Stimulated activated CD4-positive, alpha-beta T cell treated with anti-CD3 and anti-CD28 coated beads, TNF-alpha, amount 100 ng/mL, for 4 hours (primary cell): ENCODE results near the gene CYTH3.
"Not testable (repeated sequence)": the region's sequence is repeated elsewhere in the genome, so short reads cannot be mapped to it uniquely, and the experiment has no call there.

Experiments used
- DNase-seq, 3 experiments: peaks; one replicate each; pipeline ENCODE4 v3.0.0-alpha.2; 2020; ENCODE audit warnings: low read depth in 3 of 3

The CYTH3 gene

DNA sequence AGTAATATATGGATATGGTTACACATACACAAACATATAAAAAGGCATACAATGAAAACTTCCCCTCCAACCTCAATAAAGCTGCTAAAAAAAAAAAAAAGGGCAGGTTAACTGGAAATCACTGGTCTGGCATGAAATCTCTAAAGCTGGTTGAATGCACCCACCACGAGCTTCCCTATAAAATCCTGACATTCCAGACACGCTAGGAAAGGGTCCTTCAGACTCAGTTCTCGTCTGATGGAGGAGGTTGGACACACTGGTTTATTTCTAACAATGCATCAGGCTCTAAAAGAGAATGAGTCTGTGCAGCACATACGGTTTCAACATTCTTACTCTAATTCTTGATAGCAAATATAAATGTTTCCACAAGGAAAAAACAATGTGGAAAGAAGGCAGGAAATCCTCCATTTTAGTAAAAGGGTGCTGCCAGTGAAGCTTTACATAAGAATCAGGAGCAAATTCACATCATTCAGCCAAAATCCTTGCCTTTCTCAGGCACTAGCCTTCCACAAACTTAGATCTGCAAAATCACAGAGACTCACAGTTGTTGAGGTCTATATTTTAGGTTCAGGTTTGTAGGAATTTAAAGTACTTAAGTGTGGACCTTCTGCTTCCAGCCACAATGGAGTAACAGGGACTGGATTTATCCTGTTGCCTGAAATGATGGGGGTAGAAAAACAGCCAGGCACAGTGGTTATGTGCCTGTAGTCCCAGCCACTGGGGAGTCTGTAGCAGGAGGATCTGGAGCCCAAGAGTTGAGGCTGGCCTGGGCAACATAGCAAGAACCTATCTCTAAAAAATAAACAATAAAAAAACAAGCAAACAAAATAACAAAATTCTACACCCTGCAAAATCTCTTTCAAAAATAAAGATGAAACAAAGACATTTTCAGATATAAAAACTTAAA lies 73.5 kb downstream of the CYTH3 start:
- no peak for DNase-seq

DNA sequence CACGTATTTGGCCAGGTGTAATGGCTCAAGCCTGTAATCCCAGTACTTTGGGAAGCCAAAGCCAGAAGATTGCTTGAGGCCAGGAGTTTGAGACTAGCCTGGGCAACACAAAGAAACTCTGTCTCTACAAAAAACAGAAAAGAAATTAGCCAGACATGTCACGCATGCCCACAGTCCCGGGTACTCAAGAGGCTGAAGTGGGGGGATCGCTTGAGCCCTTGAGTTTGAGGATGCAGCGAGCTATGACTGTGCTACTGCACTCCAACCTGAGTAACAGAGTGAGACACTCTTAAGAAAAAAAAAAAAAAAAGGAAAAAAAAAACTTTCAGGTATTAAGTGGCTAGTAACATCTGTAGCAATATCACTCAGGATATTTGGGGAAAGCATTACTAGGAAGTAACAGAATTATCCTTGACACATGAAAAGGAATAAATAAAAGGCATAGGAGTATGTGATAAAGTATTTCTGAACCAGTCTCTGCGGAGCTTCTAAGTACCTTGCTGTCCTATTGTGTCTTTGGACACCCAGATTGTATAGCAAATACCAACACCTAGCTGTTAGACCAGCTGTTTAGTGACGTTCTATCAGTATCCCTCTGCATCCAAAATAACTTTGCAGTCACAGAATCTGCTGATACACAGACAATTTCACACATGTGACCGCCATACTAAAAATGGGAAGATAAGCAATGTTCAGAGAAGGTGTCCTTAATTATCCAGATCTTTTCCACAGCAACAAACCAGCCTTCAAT lies 74.4 kb downstream of the CYTH3 start:
- no peak for DNase-seq

DNA sequence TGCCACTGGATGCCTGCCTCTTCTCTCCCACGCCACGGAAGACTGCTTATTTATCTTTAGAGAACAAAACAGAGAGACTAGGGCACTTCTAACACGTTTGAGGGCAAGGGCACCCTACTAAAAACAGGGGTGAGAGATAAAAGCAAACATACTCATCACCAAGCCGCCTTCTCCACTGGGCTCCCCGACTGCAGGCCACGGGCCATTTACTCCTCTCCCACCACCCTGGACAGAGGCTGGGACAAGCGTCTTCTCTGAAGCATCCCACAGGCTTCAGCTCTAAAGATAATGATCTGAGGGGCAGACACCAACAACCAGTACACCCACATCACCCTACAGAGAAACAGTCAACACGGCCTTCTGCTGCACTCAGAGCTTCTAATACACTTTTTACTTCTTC lies 78.7 kb downstream of the CYTH3 start:
- no peak for DNase-seq

DNA sequence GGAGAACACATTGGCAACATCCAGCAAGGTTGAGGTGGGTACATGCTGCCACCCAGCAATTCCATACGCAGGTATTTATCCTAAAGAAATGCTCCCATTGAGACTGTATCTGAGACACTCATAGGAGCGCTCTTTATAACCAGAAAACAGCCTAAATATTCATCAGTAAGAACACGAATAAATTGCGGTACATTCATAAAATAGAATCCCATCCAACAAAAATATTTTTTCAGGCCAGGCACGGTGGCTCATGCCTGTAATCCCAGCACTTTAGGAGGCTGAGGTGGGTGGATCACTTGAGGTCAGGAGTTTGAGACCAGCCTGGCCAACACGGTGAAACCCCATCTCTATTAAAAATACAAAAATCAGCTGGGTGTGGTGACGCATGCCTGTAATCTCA lies 81.9 kb downstream of the CYTH3 start:
- not testable (repeated sequence) for DNase-seq

DNA sequence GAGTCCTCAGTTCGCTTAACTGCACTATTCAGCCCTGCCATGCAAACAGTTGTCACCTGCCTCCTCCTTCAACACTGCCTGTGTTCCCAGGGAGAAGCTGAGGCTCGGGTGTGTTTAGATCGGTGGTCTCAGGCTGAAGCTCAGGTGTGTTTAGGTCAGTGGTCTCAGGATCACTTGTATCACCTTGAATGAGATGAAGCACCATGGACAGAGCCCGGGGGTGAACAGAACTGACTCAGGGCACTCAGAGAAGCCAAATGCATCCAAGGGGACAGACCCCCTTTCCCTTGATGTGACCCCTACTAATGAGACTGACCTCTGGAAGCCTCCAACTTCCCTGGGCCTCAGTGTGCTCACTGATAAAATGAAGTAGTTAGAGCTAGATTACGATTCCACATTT lies 84.0 kb downstream of the CYTH3 start:
- DNase-seq: no peak

DNA sequence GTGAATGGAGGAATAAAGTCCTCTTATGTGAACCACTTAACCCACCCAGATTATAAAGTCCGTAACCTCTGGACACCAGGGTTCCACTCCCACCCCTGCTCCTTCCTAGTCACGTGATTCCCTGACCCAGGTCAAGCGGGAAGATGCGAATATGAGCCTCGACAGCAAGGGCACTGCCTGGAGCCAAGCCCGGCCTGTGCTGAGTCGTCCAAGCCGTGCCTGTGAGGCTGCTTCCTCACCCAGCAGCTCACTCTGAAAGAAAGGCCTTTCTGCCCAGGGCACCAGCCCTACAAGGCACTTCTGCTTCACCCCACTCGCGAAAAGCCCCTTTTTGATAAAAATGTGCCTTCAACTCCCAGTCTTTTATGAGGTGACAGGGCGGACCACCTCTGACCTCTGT lies 85.8 kb downstream of the CYTH3 start:
- DNase-seq: no peak

DNA sequence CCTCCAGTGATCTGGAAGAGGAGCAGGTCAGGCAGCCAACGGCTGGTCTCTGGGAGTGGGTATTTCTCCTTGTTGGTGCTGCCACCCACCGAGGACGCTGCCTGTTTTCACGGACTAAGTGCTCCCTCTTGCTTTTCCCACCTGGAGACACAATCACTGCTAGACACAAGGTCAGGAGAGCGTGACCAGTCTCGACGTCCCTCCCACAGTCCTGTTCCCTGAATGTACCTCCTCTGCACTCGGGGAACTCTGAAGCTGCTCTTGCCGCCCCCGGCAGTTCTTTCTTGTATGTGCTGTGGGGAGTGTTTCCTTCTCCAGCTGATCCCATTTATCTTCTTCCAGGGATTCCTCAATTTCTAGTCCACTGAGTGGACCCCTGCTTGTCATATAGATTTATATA lies 89.4 kb downstream of the CYTH3 start:
- DNase-seq: no peak

DNA sequence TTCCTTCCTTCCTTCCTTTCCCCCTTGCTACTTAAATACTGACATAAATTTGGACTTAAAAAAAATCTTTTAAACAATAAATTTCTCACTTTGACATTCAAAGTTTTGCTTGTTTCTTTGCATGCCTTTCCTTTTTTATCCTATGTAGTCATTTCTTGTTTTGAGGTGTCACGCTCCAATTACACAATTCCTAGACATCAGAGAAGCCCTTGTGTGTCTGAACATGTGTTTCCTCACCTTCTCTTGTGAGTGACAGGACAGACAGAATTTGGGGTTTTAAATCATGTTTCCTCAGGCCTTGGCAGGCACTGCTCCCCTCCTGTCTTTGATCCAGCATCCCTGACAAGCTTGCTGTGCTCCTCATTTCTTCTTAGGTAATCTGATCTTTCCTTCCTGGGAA lies 91.3 kb downstream of the CYTH3 start:
- DNase-seq: no peak

DNA sequence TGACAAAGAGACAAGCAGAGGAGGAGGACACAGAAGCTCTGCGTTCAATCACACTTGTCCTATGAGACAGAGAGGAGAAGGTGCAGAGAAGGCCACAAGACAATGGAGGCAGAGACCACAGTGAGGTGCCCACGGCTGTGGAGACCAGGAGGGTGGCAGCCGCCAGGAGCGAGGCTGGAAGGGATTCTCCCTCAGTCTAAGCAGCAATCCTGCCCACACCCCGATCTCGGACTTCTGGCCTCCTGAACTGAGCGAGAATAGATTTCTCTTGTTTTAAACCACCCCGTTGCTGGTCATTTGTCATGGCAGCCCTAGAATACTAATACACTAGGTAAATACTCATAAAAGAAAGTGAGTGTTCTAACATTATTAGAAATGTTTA lies 92.1 kb downstream of the CYTH3 start:
- no peak for DNase-seq

DNA sequence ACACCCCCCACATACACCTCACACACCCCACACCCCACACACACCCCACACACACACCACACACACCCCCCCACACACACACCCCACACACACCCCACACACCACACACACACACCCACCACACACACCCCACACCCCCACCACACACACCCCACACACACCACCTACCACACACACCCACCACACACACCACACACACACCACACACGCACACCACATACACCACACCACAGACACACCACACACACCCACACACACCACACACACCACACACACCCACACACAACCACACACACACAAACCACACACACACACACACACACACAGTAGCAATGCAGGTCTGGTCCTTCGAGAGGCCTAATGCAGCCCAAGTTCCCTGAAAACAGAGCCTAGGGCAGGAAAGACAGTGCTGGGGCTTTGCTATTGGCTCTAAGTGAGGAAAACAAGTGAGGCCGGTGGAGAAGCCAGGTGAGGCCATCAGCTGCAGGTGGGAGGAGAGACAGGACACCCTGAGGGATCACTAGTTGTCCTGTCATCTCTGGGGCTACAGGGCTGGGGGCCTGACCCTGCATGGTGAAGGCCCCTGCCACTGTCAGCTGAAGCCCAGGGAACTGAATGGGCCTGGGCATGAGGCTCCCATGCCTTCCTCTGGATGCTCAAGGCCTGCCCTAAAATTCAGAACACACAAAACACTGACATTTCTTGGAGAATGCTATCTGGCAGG lies 92.6 kb downstream of the CYTH3 start:
- no peak for DNase-seq

DNA sequence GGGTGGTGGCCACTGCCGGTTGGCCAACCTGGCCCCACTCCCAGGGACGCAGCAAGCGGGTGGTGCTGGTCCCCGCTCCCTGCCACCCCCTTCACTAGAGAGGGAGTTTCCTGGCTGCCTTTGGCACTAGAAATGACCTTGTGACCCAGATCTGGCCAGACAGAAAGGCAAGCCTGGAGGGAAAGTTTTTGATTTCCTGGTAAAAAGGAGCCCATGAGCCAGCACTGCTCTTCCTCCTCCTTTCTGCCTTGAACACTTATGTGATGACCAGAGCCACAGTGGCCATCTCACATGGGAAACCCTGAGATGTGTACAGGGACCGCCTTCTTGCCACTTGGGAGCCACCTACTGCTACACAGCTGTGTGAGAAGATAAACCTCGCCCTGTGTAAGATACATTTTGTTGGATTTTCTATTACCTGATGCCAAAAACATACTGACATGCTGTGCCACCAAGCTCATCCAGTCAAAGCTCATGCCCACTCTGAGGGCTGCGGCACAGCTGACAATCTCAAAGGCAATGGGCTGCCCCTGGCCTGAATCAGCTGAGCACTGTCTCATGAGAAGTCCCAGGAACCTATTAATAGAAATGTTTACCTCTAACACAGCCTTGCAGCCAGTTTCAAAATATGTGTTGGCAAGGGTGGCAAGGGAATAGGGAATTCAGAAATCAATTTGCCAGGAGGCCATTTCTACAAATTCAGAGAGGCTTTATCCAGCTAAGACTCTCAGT lies 94.0 kb downstream of the CYTH3 start:
- DNase-seq: no peak

DNA sequence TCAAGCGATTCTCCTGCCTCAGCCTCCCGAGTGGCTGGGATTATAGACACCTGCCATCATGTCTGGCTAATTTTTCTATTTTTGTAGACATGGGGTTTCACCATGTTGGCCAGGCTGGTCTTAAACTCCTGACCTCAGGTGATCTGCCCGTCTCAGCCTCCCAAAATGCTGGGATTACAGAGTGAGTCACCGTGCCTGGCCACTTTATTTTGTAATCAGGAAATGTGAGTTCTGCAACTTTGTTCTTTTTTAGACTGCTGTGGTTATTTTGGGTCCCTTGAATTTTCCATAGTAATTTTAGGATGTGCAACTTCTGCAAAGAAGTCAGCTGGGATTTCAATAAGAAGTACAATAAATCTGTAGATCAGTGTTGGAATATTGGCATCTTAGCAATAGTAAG lies 96.8 kb downstream of the CYTH3 start:
- no peak for DNase-seq

DNA sequence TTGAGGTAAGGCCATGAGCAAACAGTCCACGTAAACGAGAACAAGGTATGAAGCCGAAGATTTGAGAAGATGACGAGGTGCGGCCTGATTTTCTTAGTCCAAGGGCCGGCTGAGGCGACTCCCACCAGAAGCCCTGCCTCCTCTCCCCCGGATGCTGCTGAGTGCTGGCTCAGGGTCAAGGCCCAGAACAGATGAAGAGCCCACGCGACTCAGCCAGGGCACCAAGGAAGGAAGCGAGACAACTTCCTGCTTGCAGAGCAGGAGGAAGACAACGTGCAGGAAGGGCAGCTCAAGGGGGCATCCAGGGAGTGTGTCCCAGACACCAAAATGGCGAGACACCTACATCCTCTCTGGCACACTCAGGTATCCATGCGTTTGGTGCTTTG lies 99.5 kb downstream of the CYTH3 start:
- DNase-seq: no peak

DNA sequence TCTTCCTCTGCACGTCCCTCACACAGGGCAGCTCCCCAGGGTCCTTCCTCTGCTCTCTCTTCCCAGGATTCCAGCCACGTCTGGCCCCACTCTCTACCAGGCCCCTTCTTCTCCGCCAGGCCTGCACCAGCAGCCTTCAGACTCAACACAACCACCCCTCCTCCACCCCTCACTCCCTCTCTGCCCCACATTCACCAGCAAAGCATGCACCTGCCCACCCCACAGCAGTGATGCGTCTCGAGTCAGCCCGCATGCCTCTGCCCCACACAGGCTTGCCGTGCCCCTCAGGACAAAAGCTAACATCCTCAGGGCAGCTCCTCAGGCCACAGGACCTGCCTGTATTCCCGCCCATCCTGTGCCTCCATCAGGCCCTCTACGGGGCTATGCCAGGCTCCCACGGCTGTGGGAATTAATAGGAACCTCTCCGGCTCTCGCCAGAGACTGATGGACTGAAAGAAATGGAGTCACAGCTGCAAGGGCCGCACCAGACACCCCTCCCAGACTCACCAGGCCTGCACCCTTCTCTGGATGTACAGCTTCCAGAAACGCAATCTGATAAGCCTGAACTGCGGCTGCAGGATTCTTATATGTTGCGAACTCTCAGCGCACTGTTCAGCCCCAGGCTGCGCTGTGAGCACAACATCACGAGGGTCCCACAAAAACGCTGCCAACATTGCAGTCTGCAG lies 100.1 kb downstream of the CYTH3 start:
- no peak for DNase-seq

DNA sequence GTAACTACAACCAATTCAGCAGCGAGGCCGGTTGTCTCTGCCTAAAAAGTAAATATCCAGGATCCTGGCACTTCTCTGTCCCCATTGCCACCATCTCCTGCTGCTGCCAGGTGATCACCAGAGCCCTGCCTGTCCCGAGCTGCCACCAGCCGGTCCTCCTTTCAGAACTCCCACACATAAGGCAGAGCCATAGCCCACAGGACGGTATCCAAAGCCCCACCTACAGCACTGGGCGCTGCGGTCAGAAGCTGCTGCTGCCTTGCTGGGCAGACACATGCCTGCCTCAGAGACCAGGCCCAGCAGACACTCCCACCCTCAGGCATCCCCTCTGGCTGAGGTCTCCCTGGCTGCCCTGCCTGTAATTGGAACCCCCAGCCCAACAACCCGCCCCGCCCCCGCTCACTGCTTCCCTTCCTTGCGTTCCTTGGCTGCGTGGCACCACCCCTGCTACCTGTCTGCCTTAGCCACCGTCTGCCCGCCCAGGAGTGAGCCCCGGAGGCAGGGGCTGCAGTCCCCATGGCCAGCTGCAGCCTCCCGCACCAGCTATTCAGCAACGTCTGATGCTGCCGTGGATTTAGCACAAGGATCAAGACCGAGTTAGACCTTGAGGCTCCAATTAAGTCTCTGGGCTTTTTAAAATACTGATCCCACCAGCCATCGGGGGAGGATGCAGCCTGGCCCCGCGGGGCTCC lies 100.7 kb downstream of the CYTH3 start:
- no peak for DNase-seq

DNA sequence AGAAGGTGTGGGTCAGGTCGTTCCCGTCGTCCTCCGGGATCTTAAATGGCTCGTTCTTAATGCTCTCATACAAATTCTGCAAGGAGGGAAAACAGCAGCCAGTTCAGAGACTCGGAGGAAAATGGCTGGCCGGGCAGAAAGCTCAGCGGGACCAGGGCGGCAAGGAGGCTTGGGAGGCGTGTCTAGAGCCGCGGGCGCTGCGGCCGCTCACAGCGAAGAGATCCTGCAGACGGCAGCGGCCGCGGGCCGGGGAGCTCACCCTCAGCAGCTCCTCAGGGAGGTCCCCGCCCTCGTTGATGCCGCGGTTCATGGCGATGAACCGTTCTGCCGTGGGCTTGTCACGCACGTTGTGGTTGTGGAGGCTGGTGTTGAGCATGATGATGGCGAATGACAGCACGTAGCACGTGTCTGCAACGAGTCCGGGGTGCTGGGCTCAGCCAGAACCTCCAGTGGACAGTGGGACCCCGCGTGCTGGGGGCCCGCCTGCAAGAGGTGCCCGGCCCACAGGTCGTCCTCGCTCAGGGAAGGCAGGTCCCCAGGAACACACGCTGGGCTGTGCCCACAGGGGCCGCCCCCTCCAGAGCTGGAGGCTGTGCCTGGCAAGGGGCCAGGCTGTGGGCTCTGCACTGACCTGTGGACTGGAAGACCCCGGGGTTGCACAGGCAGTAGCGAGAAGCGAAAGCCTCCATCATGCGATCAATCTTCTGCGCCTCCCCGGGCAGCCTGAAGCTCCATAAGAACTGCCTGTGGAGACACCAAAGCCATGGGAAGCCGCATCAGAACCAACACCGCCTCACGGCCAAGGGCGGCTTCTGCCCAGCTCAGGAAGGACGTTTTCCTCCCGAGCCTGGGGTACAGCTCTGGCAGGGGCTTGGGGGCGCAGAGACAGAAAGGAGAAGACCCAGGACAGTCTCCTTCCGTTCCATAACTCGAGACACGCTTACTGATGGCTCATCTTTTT lies 101.6 kb downstream of the CYTH3 start:
- DNase-seq: no peak

DNA sequence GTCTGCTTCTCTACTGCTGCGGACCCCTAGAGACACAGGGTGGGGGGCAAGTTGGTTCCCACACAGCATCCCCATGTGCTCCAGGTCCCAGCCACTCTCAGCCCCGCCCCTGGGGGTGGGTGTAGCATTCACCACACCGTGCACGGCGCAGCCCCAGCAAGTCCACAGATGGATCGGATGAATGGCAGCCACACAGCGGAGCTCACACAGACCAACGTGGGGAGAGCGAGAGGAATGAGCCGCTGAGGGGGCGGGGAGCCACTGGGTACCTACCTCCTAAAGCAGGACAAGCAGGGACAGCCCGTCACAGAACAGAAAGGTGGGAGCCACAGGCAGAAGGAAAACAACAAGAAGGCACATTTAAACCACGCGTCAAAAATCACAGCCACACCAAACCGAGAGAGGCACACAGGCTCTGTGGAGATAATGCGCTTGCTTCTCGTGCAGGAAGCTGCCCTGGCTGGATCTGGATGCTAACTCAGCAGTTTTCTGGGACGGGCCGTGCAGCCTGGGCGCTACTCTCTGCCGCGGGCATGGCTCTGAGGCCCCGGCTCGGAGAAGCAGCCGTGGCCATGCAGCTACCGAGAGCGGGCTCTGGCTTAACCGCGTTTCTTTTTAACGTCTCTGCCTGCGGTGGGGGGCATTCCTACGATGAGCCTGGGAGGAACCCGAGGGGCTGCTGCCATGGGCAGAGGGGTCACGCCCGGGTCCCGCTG lies 102.5 kb downstream of the CYTH3 start:
- DNase-seq: no peak

DNA sequence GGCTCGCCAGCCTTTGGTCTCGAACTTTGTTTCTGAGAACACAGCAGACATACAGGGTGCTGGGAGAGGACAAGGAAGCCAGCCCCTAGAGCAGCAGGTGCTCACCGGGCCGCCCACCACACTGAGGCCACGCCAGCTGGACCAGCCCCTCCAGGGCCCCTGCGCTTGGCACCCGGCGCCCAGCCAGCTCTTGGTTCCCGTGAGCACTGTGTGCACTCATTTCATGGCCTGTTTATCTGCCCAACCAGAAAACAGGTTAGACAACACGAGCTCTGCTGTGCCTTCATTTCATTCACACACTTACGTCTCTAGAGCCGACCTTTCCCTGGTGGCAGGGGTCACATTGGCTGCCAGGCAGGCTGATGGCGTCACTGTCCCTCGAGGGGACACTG lies 104.0 kb downstream of the CYTH3 start:
- DNase-seq: no peak
